LNCAP (cell line): ENCODE data around the gene MYCN.
A peak's percentile ranks its signal among the peaks of the same experiment; 100 is the strongest.

Source experiments
- TF ChIP-seq, protein P1 (sequence below): fragments of 450-650 bp; IDR thresholded peaks from 2 replicates; pipeline ENCODE4 v1.5.1; 2017; ENCODE audit warnings: mild to moderate bottlenecking

MYCN gene

DNA sequence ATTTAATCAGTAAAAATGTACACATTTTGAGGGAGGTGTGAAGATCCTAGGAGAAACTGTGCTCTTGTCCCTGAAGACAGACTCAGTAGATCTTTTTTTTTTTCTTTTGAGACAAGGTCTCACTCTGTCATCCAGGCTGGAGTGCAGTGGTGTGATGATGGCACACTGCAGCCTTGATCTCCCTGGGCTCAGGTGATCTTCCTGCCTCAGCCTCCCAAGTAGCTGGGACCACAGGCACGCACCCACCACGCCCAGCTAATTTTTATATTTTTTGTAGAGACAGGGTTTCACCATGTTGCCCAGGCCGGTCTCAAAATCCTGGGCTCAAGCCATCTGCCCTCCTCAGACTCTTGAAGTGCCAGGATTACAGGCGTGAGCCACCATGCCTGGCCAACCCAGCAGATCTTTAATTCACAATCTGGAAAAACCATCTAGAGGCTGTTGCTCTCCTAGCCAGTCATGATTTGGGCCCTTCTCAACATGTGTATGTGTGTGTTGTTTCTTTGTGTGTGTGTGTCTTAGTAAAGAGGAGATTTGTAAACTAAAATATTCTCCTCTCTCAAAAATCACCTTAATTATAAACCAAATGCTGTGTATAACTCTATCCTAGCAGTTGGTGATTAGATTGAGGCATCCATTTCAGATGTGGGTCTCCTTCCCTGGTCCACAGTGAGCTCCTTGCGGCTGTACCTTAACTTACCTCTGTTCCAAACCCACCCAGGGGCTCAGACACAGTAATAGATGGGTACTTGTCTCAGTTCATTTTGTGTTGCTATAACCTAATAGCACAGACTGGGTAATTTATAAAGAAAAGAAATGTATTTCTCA is 3.9 kb upstream of the MYCN start:
- TF ChIP-seq, protein P1, sequence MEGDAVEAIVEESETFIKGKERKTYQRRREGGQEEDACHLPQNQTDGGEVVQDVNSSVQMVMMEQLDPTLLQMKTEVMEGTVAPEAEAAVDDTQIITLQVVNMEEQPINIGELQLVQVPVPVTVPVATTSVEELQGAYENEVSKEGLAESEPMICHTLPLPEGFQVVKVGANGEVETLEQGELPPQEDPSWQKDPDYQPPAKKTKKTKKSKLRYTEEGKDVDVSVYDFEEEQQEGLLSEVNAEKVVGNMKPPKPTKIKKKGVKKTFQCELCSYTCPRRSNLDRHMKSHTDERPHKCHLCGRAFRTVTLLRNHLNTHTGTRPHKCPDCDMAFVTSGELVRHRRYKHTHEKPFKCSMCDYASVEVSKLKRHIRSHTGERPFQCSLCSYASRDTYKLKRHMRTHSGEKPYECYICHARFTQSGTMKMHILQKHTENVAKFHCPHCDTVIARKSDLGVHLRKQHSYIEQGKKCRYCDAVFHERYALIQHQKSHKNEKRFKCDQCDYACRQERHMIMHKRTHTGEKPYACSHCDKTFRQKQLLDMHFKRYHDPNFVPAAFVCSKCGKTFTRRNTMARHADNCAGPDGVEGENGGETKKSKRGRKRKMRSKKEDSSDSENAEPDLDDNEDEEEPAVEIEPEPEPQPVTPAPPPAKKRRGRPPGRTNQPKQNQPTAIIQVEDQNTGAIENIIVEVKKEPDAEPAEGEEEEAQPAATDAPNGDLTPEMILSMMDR: no peak

DNA sequence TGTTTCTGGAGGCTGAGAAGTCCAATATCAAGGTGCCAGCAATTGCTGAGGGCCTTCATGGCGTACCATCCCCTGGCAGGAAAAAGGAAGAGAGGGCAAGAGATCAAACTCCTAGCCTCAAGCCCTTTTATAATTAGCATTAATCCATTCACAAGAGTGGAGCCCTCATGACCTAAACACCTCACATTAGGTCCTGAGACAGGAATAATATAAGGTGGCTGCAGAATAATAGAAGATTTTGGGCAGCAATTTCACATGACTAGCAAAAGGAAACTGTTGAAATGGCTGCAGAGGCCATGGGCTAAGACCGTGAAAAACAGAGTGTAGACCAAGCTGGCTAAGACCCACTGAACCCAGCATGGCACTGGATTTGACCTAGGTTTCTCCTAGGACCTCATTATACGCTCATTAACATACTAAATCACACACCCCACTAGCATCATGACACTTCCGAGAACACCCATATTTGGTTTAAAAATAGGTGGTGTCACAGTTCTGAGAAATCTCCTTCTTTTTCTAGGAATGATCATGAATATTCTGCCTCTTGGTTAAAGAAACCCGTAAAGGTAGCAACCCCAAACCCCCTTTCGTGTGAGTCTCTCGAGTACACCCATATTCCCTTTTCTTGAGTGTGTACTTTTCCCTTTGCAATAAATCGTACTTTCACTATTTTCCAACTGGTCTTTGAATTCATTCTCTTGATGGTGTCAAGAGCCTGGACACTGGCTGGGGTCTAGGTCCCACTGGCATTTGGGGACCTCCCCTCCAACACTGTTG is 3.1 kb upstream of the MYCN start:
- TF ChIP-seq, protein P1: no peak

DNA sequence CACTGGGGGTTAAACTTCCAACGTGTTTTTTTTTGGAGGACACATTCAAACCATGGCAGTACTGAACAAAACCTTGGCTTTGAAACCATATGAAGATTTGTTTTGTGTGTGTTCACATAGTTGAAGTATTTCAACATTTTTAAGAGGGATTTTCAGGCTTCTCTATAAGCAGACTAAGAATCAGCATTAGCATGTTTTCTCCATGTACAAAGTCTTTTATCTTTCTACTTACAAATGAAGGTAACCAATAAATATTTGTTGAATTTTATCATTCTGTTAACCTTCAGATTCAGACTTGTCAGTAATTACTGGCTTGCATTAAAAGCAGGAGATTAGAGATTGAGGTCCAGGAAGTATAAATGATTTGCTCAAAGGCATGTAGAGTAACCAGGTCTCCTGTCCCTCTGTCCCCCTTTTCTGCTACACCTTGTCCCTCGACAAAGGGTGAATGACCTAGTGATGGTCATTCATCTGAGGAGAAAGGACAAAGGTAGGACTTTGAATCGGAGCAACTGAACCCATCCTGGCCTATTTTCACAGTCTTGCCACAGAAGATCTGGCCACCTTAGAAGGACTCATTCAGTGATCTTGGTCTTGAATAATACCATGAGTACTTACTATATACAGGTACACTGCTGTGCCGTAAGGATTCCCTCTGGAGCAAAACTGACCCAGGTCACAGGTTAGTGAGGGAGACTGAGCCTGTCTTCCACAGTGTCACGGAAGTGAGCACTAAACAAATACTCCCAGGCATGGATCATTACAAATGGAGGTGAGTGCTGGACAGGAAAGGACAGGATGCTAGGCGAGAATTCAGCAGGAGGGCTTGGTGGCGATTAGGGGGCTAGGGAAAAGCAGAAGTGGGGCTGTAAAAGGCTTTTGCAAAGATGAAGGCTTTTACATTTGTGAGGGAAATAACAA is 2.2 kb upstream of the MYCN start:
- TF ChIP-seq, protein P1: no peak

DNA sequence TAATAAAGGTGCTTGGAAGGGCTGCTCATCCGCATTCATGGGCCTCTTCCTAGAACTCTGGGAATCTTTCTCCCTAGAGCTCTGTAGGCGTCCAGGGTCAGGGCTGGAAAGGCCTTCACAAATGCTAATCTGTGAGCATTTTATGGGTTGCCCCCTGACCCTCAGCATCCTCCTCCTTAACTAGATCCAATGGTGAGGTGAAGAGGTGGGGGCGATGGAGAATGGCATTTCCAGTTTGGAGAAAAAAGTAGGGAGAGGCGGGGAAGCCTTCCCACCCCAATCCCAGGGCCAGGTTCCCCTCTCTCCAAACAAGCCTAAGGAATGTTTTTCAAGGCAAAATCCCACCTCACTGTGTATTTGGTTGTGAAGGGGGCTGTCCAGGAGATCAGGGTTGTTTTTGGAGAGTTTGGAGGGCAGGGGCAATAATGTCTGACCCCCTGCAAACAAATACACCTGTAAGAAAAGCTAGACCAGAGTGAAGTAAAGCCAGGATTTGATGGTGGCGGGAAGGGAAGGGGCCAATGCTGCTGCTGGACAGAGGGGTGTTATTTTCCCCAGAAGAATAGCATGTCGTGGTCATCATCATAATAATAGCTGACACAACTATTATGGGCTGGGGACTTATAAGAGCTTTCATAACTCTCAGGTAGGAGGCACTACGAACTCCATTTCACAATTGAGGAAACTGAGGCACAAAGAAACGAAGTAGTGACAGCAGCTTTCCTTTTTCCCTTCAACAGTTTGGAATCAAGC is 1.4 kb upstream of the MYCN start:
- TF ChIP-seq, protein P1: no peak

DNA sequence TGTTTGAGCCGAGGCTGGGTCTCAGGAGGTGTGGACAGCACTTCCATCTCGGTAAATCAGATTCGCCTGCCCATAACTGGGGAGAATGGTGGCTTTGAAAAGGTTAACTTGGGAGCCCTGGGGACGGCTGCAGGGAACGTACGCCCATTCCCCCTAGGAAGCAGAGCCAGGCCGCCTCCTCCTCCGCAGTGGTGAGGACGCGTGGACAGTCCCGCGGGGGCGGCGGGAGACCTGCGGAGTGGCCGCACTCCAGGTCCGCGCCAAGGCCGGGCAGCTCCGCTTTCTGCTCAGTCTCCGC is 845 bp upstream of the MYCN start:
- TF ChIP-seq, protein P1: peak; percentile 74

DNA sequence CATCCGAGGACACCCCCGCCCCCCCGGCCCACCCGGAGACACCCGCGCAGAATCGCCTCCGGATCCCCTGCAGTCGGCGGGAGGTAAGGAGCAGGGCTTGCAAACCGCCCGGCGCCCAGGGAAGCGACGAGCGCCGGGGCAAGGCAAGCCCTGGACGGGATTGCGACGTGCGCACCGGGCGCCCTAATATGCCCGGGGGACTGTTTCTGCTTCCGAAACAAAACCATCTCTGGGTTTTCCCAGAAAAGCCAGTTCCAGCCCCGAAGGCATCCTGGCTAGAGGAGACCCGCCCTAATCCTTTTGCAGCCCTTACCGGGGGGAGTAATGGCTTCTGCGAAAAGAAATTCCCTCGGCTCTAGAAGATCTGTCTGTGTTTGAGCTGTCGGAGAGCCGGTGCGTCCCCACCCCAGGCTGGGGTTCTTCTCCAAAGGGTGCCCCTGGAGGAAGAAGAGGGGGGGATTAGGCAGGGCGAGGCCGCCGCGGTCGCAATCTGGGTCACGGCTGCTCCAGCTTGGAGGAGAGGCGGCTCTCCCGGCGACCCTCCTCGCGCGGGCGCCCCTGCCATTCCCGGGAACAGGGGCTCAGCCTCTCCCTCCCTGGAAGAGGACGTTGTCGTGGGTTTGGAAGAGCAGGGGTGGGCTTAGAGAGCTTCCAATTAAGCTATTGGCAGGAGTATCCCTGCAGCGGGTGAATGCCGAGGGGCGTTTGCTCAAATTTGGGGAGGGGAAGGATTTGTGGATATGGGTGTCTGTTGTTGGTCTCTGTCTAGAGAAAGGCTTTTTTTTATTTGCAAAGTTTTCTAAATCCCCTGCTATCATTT is 521 bp downstream of the MYCN start:
- TF ChIP-seq, protein P1: no peak
